HT-29 (cell line): ENCODE data around the gene DPYD. TPM values are rescaled to one million over a fixed set of nuclear protein-coding genes. Genes with fewer than 3 reads are reported as not detected.

ENCODE experiments used
- DNase-seq: peaks from one replicate; pipeline ENCODE4 v3.0.0-alpha.2; 2015; ENCODE audit warnings: low spot score
- total RNA-seq: library from RNA; depleted of rRNA; stranded (reverse); fragments of >200 nt; shearing (Covaris generic); gene quantifications from 2 replicates; pipeline ENCODE4 v1.2.3, GENCODE V29; 2014

DPYD gene
- total RNA-seq, 1 experiment from 2014 or later = 2.1 TPM

- DNase-seq = no peak
These were observed 297.6 kb downstream of the DPYD start for GRCh38 chr1:97623220-97623619.

- no peak for DNase-seq
These were observed 298.9 kb downstream of the DPYD start for GRCh38 chr1:97621955-97622354.

- no peak for DNase-seq
These were observed 301.1 kb downstream of the DPYD start for GRCh38 chr1:97619706-97620105.

GRCh38 chr1:97610748-97611147, 310.1 kb downstream of the DPYD start:
- DNase-seq = no peak

GRCh38 chr1:97610102-97610501, 310.7 kb downstream of the DPYD start:
- no peak for DNase-seq

- no peak for DNase-seq
These were observed 312.6 kb downstream of the DPYD start for GRCh38 chr1:97608272-97608671.

- no peak for DNase-seq
These were observed 317.1 kb downstream of the DPYD start for GRCh38 chr1:97603776-97604175.

- DNase-seq = no peak
These were observed 317.6 kb downstream of the DPYD start for GRCh38 chr1:97603218-97603617.

- DNase-seq = no peak
These were observed 321.4 kb downstream of the DPYD start for GRCh38 chr1:97599447-97599846.

- DNase-seq = no peak
These were observed 327.6 kb downstream of the DPYD start for GRCh38 chr1:97593192-97593591.

GRCh38 chr1:97588772-97589171, 332.1 kb downstream of the DPYD start:
- DNase-seq = no peak

- DNase-seq = no peak
These were observed 339.2 kb downstream of the DPYD start for GRCh38 chr1:97581614-97582051.

- DNase-seq = no peak
These were observed 343.2 kb downstream of the DPYD start for GRCh38 chr1:97577613-97578012.

GRCh38 chr1:97573553-97573952, 347.3 kb downstream of the DPYD start:
- no peak for DNase-seq

- DNase-seq = no peak
These were observed 348.3 kb downstream of the DPYD start for GRCh38 chr1:97572561-97572960.

- no peak for DNase-seq
These were observed 349.1 kb downstream of the DPYD start for GRCh38 chr1:97571760-97572159.

- no peak for DNase-seq
These were observed 350.1 kb downstream of the DPYD start for GRCh38 chr1:97570691-97571090.

- DNase-seq = no peak
These were observed 353.7 kb downstream of the DPYD start for GRCh38 chr1:97567000-97567749.

GRCh38 chr1:97565886-97566285, 354.9 kb downstream of the DPYD start:
- no peak for DNase-seq

- DNase-seq = no peak
These were observed 356.9 kb downstream of the DPYD start for GRCh38 chr1:97563926-97564325.

- DNase-seq = no peak
These were observed 358.8 kb downstream of the DPYD start for GRCh38 chr1:97562081-97562480.

GRCh38 chr1:97560714-97561113, 360.1 kb downstream of the DPYD start:
- no peak for DNase-seq

GRCh38 chr1:97553971-97554370, 366.9 kb downstream of the DPYD start:
- DNase-seq = no peak

GRCh38 chr1:97551113-97551512, 369.7 kb downstream of the DPYD start:
- DNase-seq = no peak
